GM12864 (cell line): ENCODE data around the gene KCNMA1.
"Not testable (repeated sequence)": the region's sequence is repeated elsewhere in the genome, so short reads cannot be mapped to it uniquely, and the experiment has no call there.

Source experiments
- DNase-seq: peaks from one replicate; pipeline ENCODE4 v3.0.0-alpha.2; 2011; ENCODE audit warnings: low read depth
- H3K4me3 ChIP-seq: 2 replicates; pipeline ENCODE4 v1.5.1; 2011; ENCODE audit warnings: mild to moderate bottlenecking, low read depth, low read length, control low read depth
- TF ChIP-seq, protein P1 (sequence below): IDR thresholded peaks from 2 replicates; pipeline ENCODE4 v1.5.1; 2011; ENCODE audit warnings: low read depth, mild to moderate bottlenecking, moderate library complexity, low read length, control low read depth, inconsistent platforms; ENCODE audit errors: missing control alignments

Gene KCNMA1

DNA sequence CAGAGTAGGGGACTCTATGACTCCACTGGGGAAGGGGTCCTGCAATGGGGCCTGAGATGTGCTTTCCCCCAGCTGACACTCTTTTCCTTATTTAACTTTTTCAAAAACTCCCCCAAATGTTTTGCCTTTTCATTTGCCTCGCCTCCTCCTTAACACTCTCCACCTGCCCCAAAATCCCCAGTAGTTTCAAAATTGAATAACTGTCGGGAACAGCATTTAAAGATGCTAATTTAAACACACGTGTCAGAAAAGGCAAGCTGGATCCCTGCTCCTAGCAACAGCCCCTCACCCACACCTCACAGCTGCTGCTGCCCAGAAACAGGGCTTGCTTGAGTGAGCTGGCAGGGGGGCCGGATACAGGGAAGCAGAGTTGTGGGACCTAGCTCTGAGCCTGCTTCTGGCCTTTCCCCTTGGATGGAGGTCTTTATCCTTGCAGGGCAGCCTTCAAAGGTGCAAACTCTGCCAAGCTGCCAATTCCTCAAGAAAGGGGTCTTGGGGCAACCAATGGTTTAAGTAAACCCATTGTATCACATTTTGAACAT, 115.3 kb downstream of the KCNMA1 start:
- H3K4me3 ChIP-seq: no peak overlapping the region
- TF ChIP-seq, protein P1, sequence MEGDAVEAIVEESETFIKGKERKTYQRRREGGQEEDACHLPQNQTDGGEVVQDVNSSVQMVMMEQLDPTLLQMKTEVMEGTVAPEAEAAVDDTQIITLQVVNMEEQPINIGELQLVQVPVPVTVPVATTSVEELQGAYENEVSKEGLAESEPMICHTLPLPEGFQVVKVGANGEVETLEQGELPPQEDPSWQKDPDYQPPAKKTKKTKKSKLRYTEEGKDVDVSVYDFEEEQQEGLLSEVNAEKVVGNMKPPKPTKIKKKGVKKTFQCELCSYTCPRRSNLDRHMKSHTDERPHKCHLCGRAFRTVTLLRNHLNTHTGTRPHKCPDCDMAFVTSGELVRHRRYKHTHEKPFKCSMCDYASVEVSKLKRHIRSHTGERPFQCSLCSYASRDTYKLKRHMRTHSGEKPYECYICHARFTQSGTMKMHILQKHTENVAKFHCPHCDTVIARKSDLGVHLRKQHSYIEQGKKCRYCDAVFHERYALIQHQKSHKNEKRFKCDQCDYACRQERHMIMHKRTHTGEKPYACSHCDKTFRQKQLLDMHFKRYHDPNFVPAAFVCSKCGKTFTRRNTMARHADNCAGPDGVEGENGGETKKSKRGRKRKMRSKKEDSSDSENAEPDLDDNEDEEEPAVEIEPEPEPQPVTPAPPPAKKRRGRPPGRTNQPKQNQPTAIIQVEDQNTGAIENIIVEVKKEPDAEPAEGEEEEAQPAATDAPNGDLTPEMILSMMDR: no peak
- no peak for DNase-seq

DNA sequence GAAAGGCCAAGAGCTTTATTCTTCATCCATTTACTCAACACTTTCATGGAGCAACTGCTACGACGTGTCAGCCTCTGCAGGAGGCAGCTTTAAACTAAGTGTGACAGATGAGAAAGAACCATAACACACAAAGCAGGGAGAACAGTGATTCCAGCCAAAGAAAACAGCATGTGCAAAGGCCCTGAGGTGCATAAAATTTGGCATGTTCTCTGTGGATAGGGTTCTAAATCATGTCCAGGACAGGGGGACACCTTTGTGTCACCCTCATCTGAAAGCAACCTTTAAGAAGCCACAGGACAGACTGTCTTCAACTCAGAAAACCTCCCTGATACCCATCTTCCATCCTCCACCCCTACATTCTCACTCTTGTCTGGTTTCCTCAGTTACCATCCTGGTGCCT, 116.6 kb downstream of the KCNMA1 start:
- no peak for DNase-seq
- no peak overlapping the region for H3K4me3 ChIP-seq
- TF ChIP-seq, protein P1: no peak

DNA sequence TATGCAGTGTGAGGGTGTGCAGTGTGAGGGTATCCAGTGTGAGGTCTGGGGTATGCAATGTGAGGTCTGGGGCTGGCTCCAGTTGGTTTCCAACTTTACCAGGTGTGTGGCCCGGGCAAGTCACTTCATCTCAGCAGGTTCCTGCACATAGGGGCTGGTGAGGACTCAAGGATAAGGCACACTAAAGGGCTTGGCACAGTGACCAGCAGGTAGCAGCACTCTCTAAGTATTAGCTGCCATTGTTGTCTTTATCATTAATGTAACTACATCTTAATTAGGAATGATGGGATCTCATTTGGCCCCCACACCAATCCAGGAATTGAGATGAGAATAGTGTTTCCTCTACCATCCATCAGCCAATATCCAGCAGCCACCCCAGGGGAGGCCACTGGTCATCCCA, 117.3 kb downstream of the KCNMA1 start:
- no peak for DNase-seq
- TF ChIP-seq, protein P1: no peak
- H3K4me3 ChIP-seq: no peak overlapping the region

DNA sequence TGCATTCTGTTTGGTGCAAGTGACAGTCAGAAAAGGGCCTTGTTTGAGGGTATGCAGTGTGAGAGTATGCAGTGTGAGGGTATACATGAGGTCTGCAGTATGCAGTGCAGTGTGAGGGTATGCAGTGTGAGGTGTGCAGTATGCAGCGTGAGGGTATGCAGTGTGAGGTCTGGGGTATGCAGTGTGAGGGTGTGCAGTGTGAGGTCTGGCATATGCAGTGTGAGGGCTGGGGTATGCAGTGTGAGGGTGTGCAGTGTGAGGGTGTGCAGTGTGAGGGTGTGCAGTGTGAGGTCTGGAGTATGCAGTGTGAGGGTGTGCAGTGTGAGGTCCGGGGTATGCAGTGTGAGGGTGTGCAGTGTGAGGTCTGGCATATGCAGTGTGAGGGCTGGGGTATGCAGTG, 117.8 kb downstream of the KCNMA1 start:
- DNase-seq, H3K4me3 ChIP-seq: not testable (repeated sequence)

DNA sequence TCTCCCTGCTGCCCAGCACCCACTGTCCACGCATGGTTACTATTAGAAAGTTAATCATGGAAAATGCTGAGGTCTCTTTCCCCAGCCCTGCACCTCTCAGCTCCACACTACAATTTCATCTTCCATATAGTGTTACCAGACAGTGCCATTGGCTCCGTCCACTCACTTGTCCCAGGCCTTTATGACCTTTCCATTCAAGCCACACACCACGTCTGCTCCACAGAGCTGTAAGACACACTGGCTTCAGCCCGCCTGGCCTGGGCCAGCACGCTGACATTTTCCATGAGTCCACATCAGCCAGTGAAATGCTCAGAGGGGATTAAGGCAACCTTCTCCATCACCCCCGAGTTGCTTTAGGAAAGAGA, 118.7 kb downstream of the KCNMA1 start:
- no peak overlapping the region for H3K4me3 ChIP-seq
- TF ChIP-seq, protein P1: no peak
- DNase-seq: no peak

DNA sequence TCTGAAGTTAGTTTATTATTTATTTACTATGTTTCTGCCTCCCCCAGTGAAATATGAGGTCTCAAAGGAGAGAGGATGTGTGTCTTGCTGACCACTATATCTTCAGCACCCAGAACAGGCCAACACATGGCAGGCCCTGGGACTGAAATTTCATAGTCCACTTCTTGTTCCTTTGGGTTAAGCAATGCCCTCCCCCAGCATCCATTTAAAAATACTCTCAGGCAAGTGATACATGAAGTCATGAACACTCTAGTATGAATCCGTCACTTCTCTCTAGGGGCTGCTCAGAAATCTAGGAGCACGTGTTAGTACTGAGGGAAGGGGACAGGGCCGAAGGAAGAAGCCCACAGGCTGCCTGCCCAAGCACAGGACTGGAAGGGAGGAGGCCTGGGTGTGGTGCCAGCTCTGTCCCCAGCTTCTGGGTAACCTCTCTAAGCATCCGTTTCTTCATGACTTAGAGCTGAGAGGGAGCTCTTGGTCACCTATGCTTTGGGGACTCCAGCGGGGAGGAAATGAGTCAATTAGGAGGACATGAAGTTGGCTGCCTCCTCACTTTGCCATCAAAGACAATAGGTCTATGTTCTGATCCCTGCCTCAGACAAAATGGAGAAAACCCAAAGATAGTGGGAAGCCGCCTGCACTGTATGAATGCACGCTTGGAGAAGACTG, 119.2 kb downstream of the KCNMA1 start:
- no peak overlapping the region for H3K4me3 ChIP-seq
- TF ChIP-seq, protein P1: no peak
- DNase-seq: no peak

DNA sequence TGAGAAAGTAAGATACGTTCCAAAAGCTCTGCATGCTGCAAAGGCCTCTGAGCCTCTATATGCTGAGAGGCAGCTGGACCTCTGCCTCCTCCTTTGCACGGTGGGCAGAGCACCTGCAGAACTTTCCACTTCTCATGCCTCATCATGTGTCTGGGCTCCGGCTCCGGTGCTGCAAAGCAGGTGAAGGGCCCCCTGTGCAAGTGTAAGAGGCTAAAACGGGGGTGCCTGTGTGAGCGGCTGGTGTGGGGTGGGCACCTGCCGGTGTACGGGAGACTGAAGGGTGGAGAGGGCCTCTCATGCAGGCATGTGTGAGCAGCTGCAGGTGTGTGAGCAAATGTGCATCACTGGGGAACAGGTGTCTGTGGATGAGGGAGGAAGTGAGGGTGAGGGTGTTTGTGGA, 121.0 kb downstream of the KCNMA1 start:
- no peak for DNase-seq
- TF ChIP-seq, protein P1: no peak
- H3K4me3 ChIP-seq: no peak overlapping the region

DNA sequence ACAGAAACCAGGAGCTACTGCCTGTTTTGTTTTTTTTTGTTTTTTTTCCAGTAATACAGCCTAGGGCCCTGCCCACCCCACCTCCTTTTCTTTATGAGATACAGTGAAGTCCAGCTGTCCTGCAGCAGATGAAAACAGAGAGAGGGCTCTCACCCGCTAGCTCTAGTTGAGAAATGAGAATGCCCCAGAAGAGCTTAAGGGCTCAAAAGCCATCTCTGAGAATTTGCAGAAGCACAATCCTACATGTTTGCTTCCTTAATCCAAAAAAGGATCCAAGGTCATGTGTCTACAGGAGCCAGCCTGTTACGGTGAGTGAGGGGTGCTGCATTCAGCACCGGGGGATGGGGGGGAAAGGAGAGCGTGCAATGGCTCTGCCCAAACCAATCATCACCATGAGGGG, 122.7 kb downstream of the KCNMA1 start:
- H3K4me3 ChIP-seq: no peak overlapping the region

More for the DNA sequence above, 122.7 kb downstream of the KCNMA1 start:
- TF ChIP-seq, protein P1: no peak
- DNase-seq: no peak
